HG03135 (cell line): ENCODE data around the gene CRYBB1.
"Not testable (repeated sequence)": the region's sequence is repeated elsewhere in the genome, so short reads cannot be mapped to it uniquely, and the experiment has no call there.

ENCODE experiments used
- ATAC-seq: cut with Tn5 transposase; IDR thresholded peaks from one replicate; pipeline ENCODE4 v1.9.1; 2021; ENCODE audit warnings: mild to moderate bottlenecking, moderate library complexity; ENCODE audit not compliant: unreplicated experiment

Gene CRYBB1

GRCh38 chr22:26642465-26643417 lies 24.9 kb upstream of the CRYBB1 start:
- ATAC-seq, result no peak

GRCh38 chr22:26636296-26636695 lies 18.5 kb upstream of the CRYBB1 start:
- ATAC-seq, result no peak

- no peak for ATAC-seq
Measured at GRCh38 chr22:26635117-26635516, 17.3 kb upstream of the CRYBB1 start.

- no peak for ATAC-seq
Measured at GRCh38 chr22:26634189-26634588, 16.4 kb upstream of the CRYBB1 start.

- no peak for ATAC-seq
Measured at GRCh38 chr22:26632422-26633155, 14.8 kb upstream of the CRYBB1 start.

GRCh38 chr22:26631282-26631681 lies 13.5 kb upstream of the CRYBB1 start:
- ATAC-seq, result no peak

- ATAC-seq, result no peak
Measured at GRCh38 chr22:26629988-26630761, 12.3 kb upstream of the CRYBB1 start.

- ATAC-seq, result no peak
Measured at GRCh38 chr22:26624803-26625202, 7.0 kb upstream of the CRYBB1 start.

GRCh38 chr22:26623984-26624383 lies 6.2 kb upstream of the CRYBB1 start:
- no peak for ATAC-seq

GRCh38 chr22:26621663-26622062 lies 3.8 kb upstream of the CRYBB1 start, which contains the start of gene CRYBA4:
CRYBA4 (plus strand) TSS chr22:26621963; CDS start chr22:26622597, 634 bp downstream.
- ATAC-seq, result no peak

GRCh38 chr22:26620197-26620596 lies 2.4 kb upstream of the CRYBB1 start:
- no peak for ATAC-seq

GRCh38 chr22:26619510-26619909 lies 1.7 kb upstream of the CRYBB1 start:
- no peak for ATAC-seq

GRCh38 chr22:26618455-26618854 lies 628 bp upstream of the CRYBB1 start:
- ATAC-seq, result no peak

- no peak for ATAC-seq
Measured at GRCh38 chr22:26616650-26617049, 1.2 kb downstream of the CRYBB1 start.

- ATAC-seq, result no peak
Measured at GRCh38 chr22:26615830-26616435, 1.9 kb downstream of the CRYBB1 start.

GRCh38 chr22:26615149-26615548 lies 2.7 kb downstream of the CRYBB1 start:
- ATAC-seq, result peak; percentile 50

GRCh38 chr22:26614322-26614721 lies 3.5 kb downstream of the CRYBB1 start:
- no peak for ATAC-seq

GRCh38 chr22:26613753-26614152 lies 4.1 kb downstream of the CRYBB1 start:
- not testable (repeated sequence) for ATAC-seq

- ATAC-seq, result no peak
Measured at GRCh38 chr22:26612652-26613051, 5.2 kb downstream of the CRYBB1 start.

GRCh38 chr22:26610996-26611395 lies 6.8 kb downstream of the CRYBB1 start:
- ATAC-seq, result no peak
